Tibial artery (tissue), 4 donors: ENCODE measurements around the gene MAD1L1.

Source experiments
- DNase-seq, 2 donors: peaks; one replicate each; pipeline ENCODE4 v3.0.0-alpha.2; 2019
- H3K27ac ChIP-seq, 2 donors: fragments of 200-600 bp; sonication (generic) in 1 of 2; 1 replicate in 1 of 2; 2 replicates in 1 of 2; pipeline ENCODE4 v1.5.1; 2018 to 2019; ENCODE audit warnings: mild to moderate bottlenecking in 1 of 2
- H3K27me3 ChIP-seq, 2 donors: fragments of 200-600 bp; sonication (generic) in 1 of 2; one replicate each; pipeline versions ENCODE4 v1.5.1 to v1.6.0; 2016 to 2019
- H3K36me3 ChIP-seq, 3 donors: fragments of 200-600 bp; sonication (generic) in 2 of 3; one replicate each; pipeline ENCODE4 v1.5.1; 2016 to 2019; ENCODE audit warnings: mild to moderate bottlenecking in 2 of 3
- H3K4me1 ChIP-seq, 4 donors: fragments of 200-600 bp; sonication (generic) in 2 of 4; 1 replicate in 3 of 4; 2 replicates in 1 of 4; pipeline ENCODE4 v1.5.1; 2016 to 2019
- H3K4me3 ChIP-seq, 2 donors: fragments of 200-600 bp; sonication (generic) in 1 of 2; 1 replicate in 1 of 2; 2 replicates in 1 of 2; pipeline ENCODE4 v1.5.1; 2018 to 2019; ENCODE audit warnings: mild to moderate bottlenecking in 2 of 2
- H3K9me3 ChIP-seq, 3 donors: fragments of 200-600 bp; sonication (generic) in 1 of 3; one replicate each; pipeline ENCODE4 v1.5.1; 2016 to 2019
- CTCF ChIP-seq, 2 experiments: fragments of 200-600 bp in 1 of 2; fragments of 450-650 bp in 1 of 2; IDR thresholded peaks; one replicate each; pipeline ENCODE4 v1.5.1; 2017 to 2019; ENCODE audit warnings: antibody characterized with exemption in 2 of 2, mild to moderate bottlenecking in 1 of 2, moderate library complexity in 1 of 2
- intact Hi-C: fragments of 100-400 bp; cut with DNase I; formaldehyde crosslinking; loops from one replicate; pipeline ENCODE4 v1.15.0; 2023; ENCODE audit warnings: low total_unique reads

The MAD1L1 gene

GRCh38 chr7:2175091-2175490, 57.7 kb downstream of the MAD1L1 start:
- intact Hi-C loops = no loop called here
- H3K9me3 ChIP-seq = no peaks in the 10 kb centered on the region
- peak in 1 of 2 donors; percentile 70 for DNase-seq
- no peak overlapping the region for H3K4me3 ChIP-seq
- peaks cover 0 to 1% (median 0%) of the 10 kb centered on the region in 3 donors for H3K36me3 ChIP-seq
- no peaks in the 10 kb centered on the region for H3K27me3 ChIP-seq
- H3K4me1 ChIP-seq = peaks cover 0 to 46% (median 37%) of the 10 kb centered on the region in 4 donors
- peak overlapping the region; percentile 32 to 51 for H3K27ac ChIP-seq
- TF ChIP-seq CTCF (IDR thresholded peaks at IDR 0.05) = no peak

- Histone ChIP-seq H3K4me1 (peaks cover 0 to 46% (median 37%) of the 10 kb centered on the region in 4 donors), H3K9me3 (no peaks in the 10 kb centered on the region), H3K27ac (peak overlapping the region in 1 of 2 donors; percentile 13), H3K36me3 (peaks cover 0 to 6% (median 0%) of the 10 kb centered on the region in 3 donors), H3K27me3 (no peaks in the 10 kb centered on the region), H3K4me3 (no peak overlapping the region)
- intact Hi-C loops = no loop called here
- TF ChIP-seq CTCF (IDR thresholded peaks at IDR 0.05) = no peak
- DNase-seq = no peak
Measured at GRCh38 chr7:2173189-2173827, 59.4 kb downstream of the MAD1L1 start.

- no peak for TF ChIP-seq CTCF (IDR thresholded peaks at IDR 0.05)
- intact Hi-C loops = no loop called here
- H3K27me3 ChIP-seq = no peaks in the 10 kb centered on the region
- peak overlapping the region; percentile 32 to 41 for H3K27ac ChIP-seq
- peaks cover 0 to 46% (median 37%) of the 10 kb centered on the region in 4 donors for H3K4me1 ChIP-seq
- no peak overlapping the region for H3K4me3 ChIP-seq
- peak in 1 of 2 donors; percentile 68 for DNase-seq
- H3K36me3 ChIP-seq = peaks cover 0 to 13% (median 0%) of the 10 kb centered on the region in 3 donors
- H3K9me3 ChIP-seq = no peaks in the 10 kb centered on the region
Measured at GRCh38 chr7:2172311-2173188, 60.2 kb downstream of the MAD1L1 start.

- no peak for TF ChIP-seq CTCF (IDR thresholded peaks at IDR 0.05)
- no peaks in the 10 kb centered on the region for H3K9me3 ChIP-seq
- H3K27ac ChIP-seq = peak overlapping the region; percentile 32 to 41
- no peak overlapping the region for H3K4me3 ChIP-seq
- H3K4me1 ChIP-seq = peaks cover 0 to 46% (median 37%) of the 10 kb centered on the region in 4 donors
- intact Hi-C loops = no loop called here
- peaks cover 0 to 14% (median 0%) of the 10 kb centered on the region in 3 donors for H3K36me3 ChIP-seq
- H3K27me3 ChIP-seq = no peaks in the 10 kb centered on the region
- no peak for DNase-seq
Measured at GRCh38 chr7:2171855-2172254, 60.9 kb downstream of the MAD1L1 start.

GRCh38 chr7:2170576-2171521, 61.9 kb downstream of the MAD1L1 start:
- H3K4me1 ChIP-seq = peaks cover 0 to 43% (median 33%) of the 10 kb centered on the region in 4 donors
- no peak overlapping the region for H3K4me3 ChIP-seq
- TF ChIP-seq CTCF (IDR thresholded peaks at IDR 0.05) = no peak
- no peak overlapping the region for H3K27ac ChIP-seq
- no peaks in the 10 kb centered on the region for H3K27me3 ChIP-seq
- no peaks in the 10 kb centered on the region for H3K9me3 ChIP-seq
- DNase-seq = no peak
- intact Hi-C loops = no loop called here
- H3K36me3 ChIP-seq = peaks cover 0 to 14% (median 0%) of the 10 kb centered on the region in 3 donors
